Large intestine (tissue), 3 donors: ENCODE data around the gene MAMDC2. TPM values are rescaled to one million over a fixed set of nuclear protein-coding genes. Genes with fewer than 3 reads are reported as not detected.

ENCODE experiments used
- DNase-seq, 2 donors: peaks; one replicate each; pipeline versions ENCODE4 v3.0.0 to v3.0.0-alpha.2; 2013
- H3K27ac ChIP-seq: one replicate; pipeline ENCODE4 v1.5.1; 2013; ENCODE audit warnings: low read length
- H3K27me3 ChIP-seq: 2 replicates; pipeline ENCODE4 v1.6.1; 2013; ENCODE audit warnings: low read length; ENCODE audit not compliant: control insufficient read depth, insufficient read depth
- H3K36me3 ChIP-seq: 2 replicates; pipeline ENCODE4 v1.6.1; 2013; ENCODE audit warnings: low read length; ENCODE audit not compliant: control insufficient read depth, insufficient read depth
- H3K4me1 ChIP-seq: one replicate; pipeline ENCODE4 v1.6.1; 2013; ENCODE audit warnings: low read length; ENCODE audit not compliant: control insufficient read depth, insufficient read depth
- H3K4me3 ChIP-seq: one replicate; pipeline ENCODE4 v1.5.1; 2013; ENCODE audit warnings: low read length
- H3K9me3 ChIP-seq: one replicate; pipeline ENCODE4 v1.6.1; 2013; ENCODE audit warnings: mild to moderate bottlenecking, low read depth, low read length, moderate library complexity; ENCODE audit not compliant: control insufficient read depth
- WGBS: methylation state at CpG from one replicate; pipeline ENCODE4 v1.1.5; 2013; ENCODE audit warnings: low lambda C conversion rate; ENCODE audit not compliant: insufficient coverage; 5-methylcytosine and 5-hydroxymethylcytosine counted together
- polyA plus RNA-seq: library from polyadenylated mRNA; unstranded; fragments of 120-200 nt; gene quantifications from one replicate; pipeline ENCODE4 v1.2.1, GENCODE V29; 2013

Gene MAMDC2
- polyA plus RNA-seq, 1 donor = 7.9 TPM

GRCh38 chr9:70131296-70131695, 87.6 kb downstream of the MAMDC2 start:
- no peak overlapping the region for H3K4me3 ChIP-seq
- no peaks in the 10 kb centered on the region for H3K9me3 ChIP-seq
- H3K27ac ChIP-seq = no peak overlapping the region
- H3K4me1 ChIP-seq = no peaks in the 10 kb centered on the region
- H3K36me3 ChIP-seq = no peaks in the 10 kb centered on the region
- no peaks in the 10 kb centered on the region for H3K27me3 ChIP-seq
- DNase-seq = no peak
- no CpG with 5 or more reads among the region's 1 CpG for WGBS

GRCh38 chr9:70133253-70134208, 89.9 kb downstream of the MAMDC2 start:
- Histone ChIP-seq H3K4me1 (no peaks in the 10 kb centered on the region), H3K27me3 (no peaks in the 10 kb centered on the region), H3K9me3 (no peaks in the 10 kb centered on the region), H3K4me3 (no peak overlapping the region), H3K36me3 (no peaks in the 10 kb centered on the region), H3K27ac (no peak overlapping the region)
- 83% methylated on average over 1 of the region's 6 CpGs for WGBS
- no peak for DNase-seq

DNA sequence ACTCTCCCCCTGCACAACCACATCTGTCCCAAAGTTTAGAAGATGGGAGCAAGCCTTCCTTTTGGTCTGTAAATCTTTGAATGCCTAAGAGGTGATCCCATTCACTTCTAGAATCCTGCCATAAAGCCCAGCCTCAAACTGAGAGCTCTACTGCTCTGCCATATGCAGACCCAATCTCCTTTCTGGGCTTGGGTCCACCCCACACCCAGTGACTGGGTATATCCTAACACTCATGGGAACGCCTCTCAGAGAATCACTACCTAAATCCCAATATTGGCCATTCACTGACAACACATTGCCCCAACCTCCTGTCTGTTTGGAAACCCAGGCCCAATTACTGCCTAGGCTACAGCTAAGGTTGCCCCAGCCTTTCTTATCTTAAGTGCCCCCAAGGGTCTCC, 90.7 kb downstream of the MAMDC2 start:
- WGBS = no CpG with 5 or more reads among the region's 1 CpG
- Histone ChIP-seq H3K9me3 (no peaks in the 10 kb centered on the region), H3K4me3 (no peak overlapping the region), H3K36me3 (no peaks in the 10 kb centered on the region), H3K27me3 (no peaks in the 10 kb centered on the region), H3K4me1 (no peaks in the 10 kb centered on the region), H3K27ac (no peak overlapping the region)
- no peak for DNase-seq

DNA sequence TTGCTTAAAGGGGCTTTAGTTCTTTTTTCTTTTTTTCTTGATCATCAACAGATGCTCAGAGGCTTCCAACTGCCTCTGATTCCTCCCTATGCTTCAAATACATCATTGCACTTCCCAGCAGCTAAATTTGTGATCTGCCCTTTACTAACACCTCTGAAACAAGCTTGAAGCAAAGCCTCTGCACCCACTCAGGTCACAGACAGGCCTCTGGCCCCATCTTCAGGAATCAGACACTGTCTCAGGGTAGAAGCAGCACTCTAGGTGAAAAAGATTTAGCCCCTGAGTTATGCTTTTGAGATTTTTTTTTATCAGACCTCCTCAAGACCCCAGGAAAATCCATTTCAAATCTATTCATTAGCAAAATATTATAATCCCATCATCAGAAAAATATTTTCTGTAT, 91.5 kb downstream of the MAMDC2 start:
- Histone ChIP-seq H3K36me3 (no peaks in the 10 kb centered on the region), H3K27ac (no peak overlapping the region), H3K9me3 (no peaks in the 10 kb centered on the region), H3K4me1 (no peaks in the 10 kb centered on the region), H3K27me3 (no peaks in the 10 kb centered on the region), H3K4me3 (no peak overlapping the region)
- no peak for DNase-seq

DNA sequence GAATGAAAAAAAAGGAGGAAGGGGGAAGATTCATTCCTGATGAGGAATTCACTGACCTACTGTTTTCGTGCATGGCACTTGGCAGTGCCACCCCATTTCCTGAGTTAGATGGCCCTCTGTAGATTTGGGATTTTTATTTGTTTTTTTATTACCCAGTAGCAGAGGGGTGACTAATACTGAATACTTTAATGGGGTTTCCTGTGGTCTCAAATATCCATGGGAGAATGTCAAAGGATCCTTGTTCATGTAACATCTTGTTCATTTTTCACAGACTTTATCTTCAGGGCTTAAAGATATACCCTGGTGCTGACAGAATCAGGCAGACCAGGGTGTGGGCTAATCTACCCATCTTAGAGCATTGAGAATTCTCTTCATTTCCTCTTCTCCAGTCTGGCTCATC, 93.0 kb downstream of the MAMDC2 start:
- H3K27me3 ChIP-seq = no peaks in the 10 kb centered on the region
- DNase-seq = no peak
- H3K4me3 ChIP-seq = no peak overlapping the region
- no peaks in the 10 kb centered on the region for H3K4me1 ChIP-seq
- H3K27ac ChIP-seq = no peak overlapping the region
- H3K36me3 ChIP-seq = no peaks in the 10 kb centered on the region
- H3K9me3 ChIP-seq = no peaks in the 10 kb centered on the region
- no CpG with 5 or more reads among the region's 1 CpG for WGBS

- no peak for DNase-seq
- Histone ChIP-seq H3K27me3 (no peaks in the 10 kb centered on the region), H3K9me3 (no peaks in the 10 kb centered on the region), H3K27ac (no peak overlapping the region), H3K4me1 (no peaks in the 10 kb centered on the region), H3K4me3 (no peak overlapping the region), H3K36me3 (no peaks in the 10 kb centered on the region)
- no CpG with 5 or more reads among the region's 3 CpGs for WGBS
Measured at GRCh38 chr9:70137577-70137976, 93.9 kb downstream of the MAMDC2 start.

DNA sequence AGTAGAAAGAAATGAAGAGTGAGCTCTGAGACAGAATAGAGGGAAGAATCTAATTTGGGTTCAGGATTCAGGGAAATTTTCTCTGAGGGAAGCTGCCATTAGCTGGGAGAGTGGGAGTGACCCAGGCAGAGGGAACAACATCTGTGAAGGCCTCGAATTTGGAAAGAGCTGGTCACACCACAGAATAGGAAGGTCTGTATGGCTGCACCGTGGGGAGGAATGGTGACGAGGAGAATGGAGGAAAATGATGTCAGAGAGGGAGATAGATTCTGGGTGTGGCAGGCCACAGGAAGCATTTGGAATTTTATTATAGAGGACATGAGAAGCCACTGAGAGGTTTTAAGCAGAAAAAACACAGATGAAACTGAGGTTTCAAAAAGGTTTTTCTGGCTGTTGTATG, 98.5 kb downstream of the MAMDC2 start:
- H3K36me3 ChIP-seq = no peaks in the 10 kb centered on the region
- no peak overlapping the region for H3K27ac ChIP-seq
- H3K4me3 ChIP-seq = no peak overlapping the region
- no peaks in the 10 kb centered on the region for H3K27me3 ChIP-seq
- DNase-seq = no peak
- 88% methylated on average over 3 of the region's 3 CpGs for WGBS
- H3K4me1 ChIP-seq = no peaks in the 10 kb centered on the region
- no peaks in the 10 kb centered on the region for H3K9me3 ChIP-seq

GRCh38 chr9:70143394-70144130, 99.9 kb downstream of the MAMDC2 start:
- H3K4me1 ChIP-seq = no peaks in the 10 kb centered on the region
- WGBS = 50% methylated on average over 1 of the region's 3 CpGs
- H3K9me3 ChIP-seq = no peaks in the 10 kb centered on the region
- no peak for DNase-seq
- no peaks in the 10 kb centered on the region for H3K36me3 ChIP-seq
- H3K4me3 ChIP-seq = no peak overlapping the region
- H3K27me3 ChIP-seq = no peaks in the 10 kb centered on the region
- no peak overlapping the region for H3K27ac ChIP-seq

DNA sequence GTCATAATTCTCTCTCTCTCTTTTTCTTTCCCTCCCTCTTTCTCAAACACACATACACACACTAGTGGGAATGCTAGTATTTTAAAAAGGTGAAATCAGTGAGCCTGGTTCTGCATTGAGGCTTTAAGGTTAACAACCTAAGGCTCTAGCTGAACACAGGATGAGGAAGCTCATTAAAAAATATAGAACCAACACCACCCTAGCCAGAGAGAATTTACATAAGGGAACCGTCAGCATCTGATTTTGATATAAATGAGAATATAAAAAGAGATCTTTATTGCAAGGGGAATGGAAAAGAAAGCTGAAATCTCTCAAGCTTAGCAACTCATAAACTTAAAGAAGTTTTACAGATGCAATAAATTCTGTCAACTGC, 100.5 kb downstream of the MAMDC2 start:
- Histone ChIP-seq H3K27me3 (no peaks in the 10 kb centered on the region), H3K36me3 (no peaks in the 10 kb centered on the region), H3K27ac (no peak overlapping the region)

DNA sequence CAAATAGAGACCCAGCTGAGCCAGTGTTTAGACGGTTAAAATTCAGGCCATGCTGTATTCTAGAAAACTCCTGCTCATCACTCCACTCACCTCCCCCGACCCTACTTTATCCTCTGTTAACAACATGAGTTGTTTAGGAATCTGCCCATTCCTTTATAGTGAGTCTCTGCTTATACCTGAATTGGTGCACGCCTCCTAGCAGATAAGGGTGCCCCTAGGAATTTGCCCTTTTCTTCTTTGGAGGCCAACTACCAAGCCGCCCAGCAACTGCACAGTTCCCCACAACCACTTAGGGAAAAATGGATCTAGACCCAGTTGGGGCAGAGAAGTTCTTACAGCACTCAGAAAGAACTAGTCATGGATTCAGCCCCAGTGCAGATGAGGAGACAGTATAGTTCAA, 102.3 kb downstream of the MAMDC2 start:
- Histone ChIP-seq H3K27ac (no peak overlapping the region), H3K4me1 (no peaks in the 10 kb centered on the region), H3K9me3 (no peaks in the 10 kb centered on the region), H3K36me3 (no peaks in the 10 kb centered on the region), H3K4me3 (no peak overlapping the region), H3K27me3 (no peaks in the 10 kb centered on the region)
- 47% methylated on average over 2 of the region's 4 CpGs for WGBS
- DNase-seq = no peak

More for the DNA sequence above, 100.5 kb downstream of the MAMDC2 start:
- Histone ChIP-seq H3K4me1 (no peaks in the 10 kb centered on the region), H3K4me3 (no peak overlapping the region), H3K9me3 (no peaks in the 10 kb centered on the region)
- no peak for DNase-seq
- no CpG with 5 or more reads among the region's 1 CpG for WGBS
